ENCODE results near the gene LTO1. TPM values are rescaled to one million over a fixed set of nuclear protein-coding genes. Genes with fewer than 3 reads are reported as not detected.

The LTO1 gene
- total RNA-seq, 1 experiment from 2014 or later, result 27.5 TPM

- no peak for TF ChIP-seq E2F1 (CRISPR knock-in tag; IDR thresholded peaks at IDR 0.05)
- TF ChIP-seq NFATC4 (CRISPR knock-in tag; IDR thresholded peaks at IDR 0.05), result no peak
- no peak for TF ChIP-seq ZNF232 (CRISPR knock-in tag; IDR thresholded peaks at IDR 0.05)
- no peak for TF ChIP-seq USF2 (CRISPR knock-in tag; IDR thresholded peaks at IDR 0.05)
- TF ChIP-seq TP53 (CRISPR knock-in tag; IDR thresholded peaks at IDR 0.05), result no peak
- TF ChIP-seq ZNF281 (CRISPR knock-in tag; IDR thresholded peaks at IDR 0.05), result no peak
- TF ChIP-seq NFYB (CRISPR knock-in tag; conservative IDR thresholded peaks at IDR 0.05; ENCODE audit: low read depth), result no peak
- no peak for TF ChIP-seq MXD4 (CRISPR knock-in tag; IDR thresholded peaks at IDR 0.05; ENCODE audit: borderline replicate concordance)
- Mint-ChIP-seq H3K36me3 (no peaks in the 10 kb centered on the region), H3K4me3 (peak overlapping the region; percentile 59), H3K27me3 (ENCODE audit: low read depth) (peaks cover 12% of the 10 kb centered on the region), H3K4me1 (peaks cover 21% of the 10 kb centered on the region), H3K27ac (no peak overlapping the region), H3K9me3 (peaks cover 4% of the 10 kb centered on the region; the same call in 1 of the 2 replicates)
- DNase-seq (ENCODE audit: low spot score) (no peak), ATAC-seq (no peak)
- ChIA-PET CTCF (interaction anchor here (0.7 to 1.8 kb wide), 3 partner anchors 9 to 534 kb away, joined by 3 to 5 read pairs (median 4); no protein-coding TSS in a partner anchor), POLR2A (interaction anchor here (0.6 to 1.1 kb wide), 4 partner anchors 10 to 604 kb away, joined by 3 read pairs; no protein-coding TSS in a partner anchor)
Observed at GRCh38 chr11:69635804-69636511, 39.2 kb downstream of the LTO1 start.

GRCh38 chr11:69635195-69635594, 40.0 kb downstream of the LTO1 start:
- Mint-ChIP-seq H3K36me3 (no peaks in the 10 kb centered on the region), H3K27ac (no peak overlapping the region), H3K4me1 (peaks cover 21% of the 10 kb centered on the region), H3K27me3 (ENCODE audit: low read depth) (peaks cover 12% of the 10 kb centered on the region), H3K4me3 (no peak overlapping the region), H3K9me3 (peaks cover 9% of the 10 kb centered on the region)
- ChIA-PET POLR2A (interaction anchor here (0.7 to 1.1 kb wide), 2 partner anchors 94 to 193 kb away, joined by 3 read pairs; no protein-coding TSS in a partner anchor), CTCF (interaction anchor here (0.7 to 1.8 kb wide), 3 partner anchors 14 to 342 kb away, joined by 3 to 4 read pairs (median 4); no protein-coding TSS in a partner anchor)
- ATAC-seq (no peak), DNase-seq (ENCODE audit: low spot score) (no peak)
- TF ChIP-seq KAT7 (CRISPR knock-in tag; IDR thresholded peaks at IDR 0.05; ENCODE audit: borderline replicate concordance), result no peak

- Mint-ChIP-seq H3K9me3 (peaks cover 15% of the 10 kb centered on the region), H3K36me3 (peaks cover 5% of the 10 kb centered on the region), H3K27me3 (ENCODE audit: low read depth) (peaks cover 12% of the 10 kb centered on the region), H3K27ac (no peak overlapping the region), H3K4me1 (peaks cover 21% of the 10 kb centered on the region), H3K4me3 (no peak overlapping the region)
- POLR2A ChIA-PET, result interaction anchor here (0.7 kb wide), 1 partner anchor 93 kb away, joined by 3 read pairs; no protein-coding TSS in a partner anchor
- DNase-seq (ENCODE audit: low spot score) (no peak), ATAC-seq (no peak)
- CTCF ChIA-PET, result interaction anchor here (1.1 to 1.8 kb wide), 4 partner anchors 14 to 342 kb away, joined by 3 to 4 read pairs (median 4); no protein-coding TSS in a partner anchor
- TF ChIP-seq ARID4B (CRISPR knock-in tag; IDR thresholded peaks at IDR 0.05; ENCODE audit: borderline replicate concordance) (no peak), ATF6 (CRISPR knock-in tag; IDR thresholded peaks at IDR 0.05) (no peak), ZNF121 (CRISPR knock-in tag; IDR thresholded peaks at IDR 0.05) (no peak), KAT7 (CRISPR knock-in tag; IDR thresholded peaks at IDR 0.05; ENCODE audit: borderline replicate concordance) (no peak), ZNF396 (CRISPR knock-in tag; IDR thresholded peaks at IDR 0.05; ENCODE audit: borderline replicate concordance) (no peak), CBFB (CRISPR knock-in tag; IDR thresholded peaks at IDR 0.05; ENCODE audit: low read depth) (no peak), MXD4 (CRISPR knock-in tag; IDR thresholded peaks at IDR 0.05; ENCODE audit: borderline replicate concordance) (no peak), ZNF512 (CRISPR knock-in tag; IDR thresholded peaks at IDR 0.05; ENCODE audit: borderline replicate concordance) (no peak), SOX15 (CRISPR knock-in tag; IDR thresholded peaks at IDR 0.05) (no peak)
Observed at GRCh38 chr11:69634590-69634989, 40.6 kb downstream of the LTO1 start.
